ENCODE results near the gene PLSCR2. TPM values are rescaled to one million over a fixed set of nuclear protein-coding genes. Genes with fewer than 3 reads are reported as not detected.

PLSCR2 gene
- total RNA-seq, 1 experiment from 2014 or later: not detected

DNA sequence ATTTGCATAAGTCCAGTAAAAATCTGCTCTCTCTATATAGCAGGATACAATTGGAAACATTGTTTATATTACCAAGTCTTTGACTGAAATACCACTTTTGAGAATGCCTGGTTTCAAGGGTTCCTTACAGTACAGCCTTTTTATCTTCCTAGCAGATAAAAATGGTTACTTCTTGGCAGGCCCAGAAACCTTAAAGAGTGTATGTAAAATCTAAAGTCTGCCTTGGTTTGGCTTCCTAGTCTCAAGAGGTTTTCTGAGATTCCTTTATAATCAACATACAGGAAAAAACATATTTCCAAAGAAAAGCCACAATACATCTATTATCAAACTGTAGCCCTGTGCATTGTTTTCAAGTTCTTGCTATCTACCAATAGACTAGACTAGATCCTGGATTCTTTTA is 84.6 kb downstream of the PLSCR2 start:
- in situ Hi-C loops (cut with HindIII; ENCODE audit: low pct_unique_long_range_greater_than_20kb, low sequenced_read_pairs): no loop called here
- DNase-seq (ENCODE audit: low read depth): no peak

Other genes starting within 250 kb of the PLSCR2 start
- gene PLSCR4, start 218.5 kb downstream of the PLSCR2 start, total RNA-seq (2014; rRNA removed; shearing (Covaris generic); ENCODE audit: low replicate concordance): 5.6 and 7.1 TPM in 2 replicates
- 46.7 and 47.6 TPM in 2 replicates for gene PLSCR1, start 75.0 kb upstream of the PLSCR2 start, total RNA-seq (2014; rRNA removed; shearing (Covaris generic); ENCODE audit: low replicate concordance)
- gene PLSCR5, start 135.8 kb upstream of the PLSCR2 start, total RNA-seq (2014; rRNA removed; shearing (Covaris generic); ENCODE audit: low replicate concordance): not detected in 2 replicates